H1 (cell line): Measurements from ENCODE around the gene ACBD6. TPM values are rescaled to one million over a fixed set of nuclear protein-coding genes. Genes with fewer than 3 reads are reported as not detected.

Source experiments
- NANOG ChIP-seq: IDR thresholded peaks from 2 replicates; pipeline ENCODE4 v1.6.1; 2011; ENCODE audit warnings: low read length, low read depth, mild to moderate bottlenecking, inconsistent platforms; ENCODE audit not compliant: insufficient read depth, poor library complexity, severe bottlenecking
- polyA plus RNA-seq, 7 experiments: library from polyadenylated mRNA; depleted of rRNA in 3 of 7; stranded (reverse) in 5 of 7; unstranded in 2 of 7; fragments of >200 nt in 5 of 7; fragments of 200-250 nt in 2 of 7; gene quantifications; 1 replicate in 5 of 7; 2 replicates in 1 of 7; 4 replicates in 1 of 7; pipeline versions ENCODE4 v1.2.1 to v1.2.3, GENCODE V29; 2011 to 2013; ENCODE audit warnings: missing spikeins in 2 of 7, mixed read lengths in 2 of 7
- total RNA-seq: library from RNA; stranded (reverse); fragmentation: NEBNext Ultra II Directional; extraction: Animal tissue kit (Norgen Biotek cat#: 25700); gene quantifications from 2 replicates; pipeline ENCODE4 v1.2.1, GENCODE V29; 2021

ACBD6 gene
- total and polyA plus RNA-seq, 2 of the 8 experiments (the other 6 are each of a cell fraction or from before 2014, with no cell fraction given) = 52.0 to 67.7 TPM

GRCh38 chr1:180392427-180393145, 109.8 kb downstream of the ACBD6 start (continued):
- no peak for TF ChIP-seq NANOG
